HEK293T (cell line): ENCODE results near the gene FEM1B.

Source experiments
- ARNT ChIP-seq: fragments of 450-650 bp; IDR thresholded peaks from 2 replicates; pipeline ENCODE4 v1.6.1; 2017; ENCODE audit warnings: mild to moderate bottlenecking
- BHLHE40 ChIP-seq: fragments of 450-650 bp; IDR thresholded peaks from 2 replicates; pipeline ENCODE4 v1.6.1; 2016; ENCODE audit warnings: mild to moderate bottlenecking, moderate library complexity, borderline replicate concordance
- CTBP1 ChIP-seq: fragments of 450-650 bp; IDR thresholded peaks from 2 replicates; pipeline ENCODE4 v1.6.1; 2016; ENCODE audit warnings: borderline replicate concordance
- ELF4 ChIP-seq: fragments of 450-650 bp; IDR thresholded peaks from 2 replicates; pipeline ENCODE4 v1.6.1; 2017; ENCODE audit warnings: antibody characterized with exemption
- FOXA1 ChIP-seq: fragments of 450-650 bp; IDR thresholded peaks from 2 replicates; pipeline ENCODE4 v1.6.1; 2016; ENCODE audit warnings: mild to moderate bottlenecking
- FOXK2 ChIP-seq: fragments of 450-650 bp; IDR thresholded peaks from 2 replicates; pipeline ENCODE4 v1.6.1; 2016; ENCODE audit warnings: mild to moderate bottlenecking
- FOXM1 ChIP-seq: fragments of 450-650 bp; IDR thresholded peaks from 2 replicates; pipeline ENCODE4 v1.6.1; 2017; ENCODE audit warnings: mild to moderate bottlenecking, borderline replicate concordance
- NFRKB ChIP-seq: fragments of 450-650 bp; IDR thresholded peaks from 2 replicates; pipeline ENCODE4 v1.6.1; 2016; ENCODE audit warnings: mild to moderate bottlenecking, moderate library complexity
- SP1 ChIP-seq: fragments of 450-650 bp; IDR thresholded peaks from 2 replicates; pipeline ENCODE4 v1.6.1; 2017
- SUZ12 ChIP-seq: fragments of 450-650 bp; IDR thresholded peaks from 2 replicates; pipeline ENCODE4 v1.6.1; 2016; ENCODE audit warnings: mild to moderate bottlenecking
- TARDBP ChIP-seq: fragments of 450-650 bp; IDR thresholded peaks from 2 replicates; pipeline ENCODE4 v1.6.1; 2016
- ZNF384 ChIP-seq: fragments of 450-650 bp; IDR thresholded peaks from 2 replicates; pipeline ENCODE4 v1.6.1; 2016

DNA sequence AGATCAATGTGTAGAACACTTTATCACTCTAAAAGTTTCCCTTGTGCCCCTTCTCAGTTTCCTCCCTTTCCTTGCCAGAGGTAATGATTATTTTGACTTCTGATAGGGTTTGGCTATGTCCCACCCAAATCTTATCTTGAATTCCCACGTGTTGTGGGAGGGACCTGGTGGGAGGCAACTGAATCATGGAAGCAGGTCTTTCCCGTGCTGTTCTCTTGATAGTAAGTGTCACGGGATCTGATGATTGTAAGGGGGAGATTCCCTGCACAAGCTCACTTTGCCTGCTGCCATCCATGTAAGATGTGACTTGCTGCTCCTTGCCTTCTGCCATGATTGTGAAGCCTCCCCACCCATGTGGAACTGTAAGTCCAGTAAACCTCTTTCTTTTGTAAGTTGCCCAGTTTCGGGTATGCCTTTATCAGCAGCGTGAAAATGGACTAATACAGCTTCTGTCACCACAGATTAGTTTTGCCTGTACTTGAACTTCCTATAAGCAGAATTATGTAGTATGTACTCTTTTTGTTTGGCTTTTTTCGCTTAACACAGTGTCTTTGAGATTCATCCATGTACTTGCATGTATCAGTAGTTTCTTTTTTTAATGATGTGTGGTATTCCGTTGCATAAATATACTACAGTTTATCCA, 7.2 kb downstream of the FEM1B start:
- TF ChIP-seq NFRKB = no peak
- no peak for TF ChIP-seq FOXA1
- no peak for TF ChIP-seq TARDBP
- no peak for TF ChIP-seq SP1
- TF ChIP-seq ZNF384 = no peak
- no peak for TF ChIP-seq ARNT
- TF ChIP-seq BHLHE40 = no peak
- TF ChIP-seq FOXM1 = no peak
- no peak for TF ChIP-seq CTBP1
- no peak for TF ChIP-seq SUZ12
- TF ChIP-seq ELF4 = no peak
- no peak for TF ChIP-seq FOXK2
